ENCODE data around the gene BTN2A1. TPM values are rescaled to one million over a fixed set of nuclear protein-coding genes. Genes with fewer than 3 reads are reported as not detected.
A peak's percentile ranks its signal among the peaks of the same experiment; 100 is the strongest.

BTN2A1 gene
- total RNA-seq, 1 donor from 2014 or later: 29.2 TPM

DNA sequence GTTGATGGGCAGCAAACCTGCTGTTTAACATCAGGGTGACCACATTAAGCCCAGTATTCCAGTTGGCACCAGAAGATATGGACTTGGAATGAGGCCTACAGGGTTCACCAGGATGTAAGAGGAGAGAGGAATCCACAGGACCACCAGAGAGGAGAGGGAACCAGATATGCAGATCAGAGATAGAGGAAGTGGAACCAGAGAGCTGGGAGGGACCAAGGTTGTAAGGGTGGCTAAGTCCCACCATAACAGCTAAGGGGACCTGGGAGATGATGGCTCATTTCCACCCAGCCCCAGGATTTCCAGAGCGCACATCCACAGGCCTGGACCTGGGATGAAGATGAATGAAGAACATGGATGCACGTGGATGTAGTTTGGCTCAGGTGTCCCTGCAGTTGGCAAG lies 11.1 kb downstream of the BTN2A1 start:
- TF ChIP-seq CTCF (IDR thresholded peaks at IDR 0.05; ENCODE audit: unreplicated experiment): no peak
- no peaks in the 10 kb centered on the region for H3K27me3 Mint-ChIP-seq (ENCODE audit: low read depth)
- peaks cover 2% of the 10 kb centered on the region for H3K4me1 Mint-ChIP-seq
- H3K36me3 Mint-ChIP-seq: peaks cover 79% of the 10 kb centered on the region
- no peak overlapping the region for H3K27ac Mint-ChIP-seq
- peaks cover 14% of the 10 kb centered on the region for H3K9me3 Mint-ChIP-seq
- no peak overlapping the region for H3K4me3 Mint-ChIP-seq
- DNase-seq (ENCODE audit: low spot score in 2 of 2, unreplicated experiment in 2 of 2): no peak

GRCh38 chr6:26470643-26471042 lies 12.9 kb downstream of the BTN2A1 start:
- H3K36me3 Mint-ChIP-seq: peaks cover 62% of the 10 kb centered on the region
- no peak for TF ChIP-seq CTCF (IDR thresholded peaks at IDR 0.05; ENCODE audit: unreplicated experiment)

DNA sequence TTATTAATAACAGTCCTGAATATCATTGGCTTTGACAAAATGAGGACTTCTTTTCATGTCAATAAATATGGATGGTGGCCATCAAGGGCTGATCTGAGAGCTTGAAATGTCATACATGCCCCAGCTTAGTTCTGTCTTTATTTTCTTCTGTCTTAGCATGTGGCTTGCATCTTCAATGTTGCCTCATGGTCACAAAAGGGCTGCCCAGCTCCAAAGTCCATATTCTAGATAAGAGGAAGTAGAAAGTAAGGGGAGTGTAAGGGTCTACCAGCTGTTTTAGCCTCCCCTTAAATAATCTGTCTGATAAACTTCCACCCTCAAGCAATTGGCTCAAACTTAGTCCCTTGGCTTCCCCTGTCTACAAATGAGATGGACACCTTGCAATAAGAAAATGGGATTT lies 14.2 kb downstream of the BTN2A1 start:
- Mint-ChIP-seq H3K27me3 (ENCODE audit: low read depth) (no peaks in the 10 kb centered on the region), H3K36me3 (peaks cover 50% of the 10 kb centered on the region), H3K27ac (no peak overlapping the region), H3K9me3 (peaks cover 14% of the 10 kb centered on the region), H3K4me3 (no peak overlapping the region), H3K4me1 (peaks cover 21% of the 10 kb centered on the region)
- TF ChIP-seq CTCF (IDR thresholded peaks at IDR 0.05; ENCODE audit: unreplicated experiment): no peak
- no peak for DNase-seq (ENCODE audit: low spot score in 2 of 2, unreplicated experiment in 2 of 2)

More at GRCh38 chr6:26470643-26471042, 12.9 kb downstream of the BTN2A1 start:
- Mint-ChIP-seq H3K27me3 (ENCODE audit: low read depth) (no peaks in the 10 kb centered on the region), H3K4me1 (peaks cover 13% of the 10 kb centered on the region), H3K9me3 (peaks cover 14% of the 10 kb centered on the region), H3K4me3 (no peak overlapping the region), H3K27ac (no peak overlapping the region)
- no peak for DNase-seq (ENCODE audit: low spot score in 2 of 2, unreplicated experiment in 2 of 2)

DNA sequence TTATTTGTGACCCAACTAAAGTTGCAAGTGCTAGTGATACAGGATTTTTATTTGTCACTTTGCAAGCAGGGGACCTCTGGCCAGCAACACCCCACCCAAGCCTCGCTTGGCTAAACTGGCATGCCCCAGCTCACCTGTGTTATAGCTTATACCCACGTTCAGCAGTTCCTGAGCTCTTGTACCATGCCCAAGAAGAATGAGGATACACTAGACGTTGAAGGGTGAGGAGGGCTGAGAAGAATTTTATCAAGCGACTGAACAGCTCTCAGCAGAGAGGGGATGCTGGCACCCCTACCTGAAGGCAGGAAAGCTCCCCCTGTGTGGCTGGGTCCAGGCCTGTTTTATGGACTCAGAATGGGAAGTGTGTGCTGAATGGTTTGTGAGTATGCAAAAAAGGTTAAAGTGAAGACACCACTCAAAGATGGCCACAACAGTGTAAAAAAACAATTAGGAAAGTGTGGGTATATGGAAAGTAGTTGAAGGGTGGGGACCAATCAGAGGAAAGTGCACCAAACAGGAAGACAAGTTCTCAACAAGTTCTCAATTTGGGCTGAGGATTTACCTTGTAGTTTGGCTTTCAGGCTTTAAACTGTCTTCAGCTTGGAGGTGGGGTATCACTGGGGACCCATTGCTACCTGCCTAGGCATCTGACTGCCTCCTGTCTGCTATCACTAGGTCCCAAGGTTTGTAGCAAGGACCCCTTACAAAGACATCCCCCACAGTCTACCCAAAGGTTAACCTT lies 15.0 kb downstream of the BTN2A1 start:
- H3K27ac Mint-ChIP-seq: no peak overlapping the region
- peaks cover 29% of the 10 kb centered on the region for H3K4me1 Mint-ChIP-seq
- peaks cover 14% of the 10 kb centered on the region for H3K9me3 Mint-ChIP-seq
- no peaks in the 10 kb centered on the region for H3K27me3 Mint-ChIP-seq (ENCODE audit: low read depth)
- DNase-seq (ENCODE audit: low spot score in 2 of 2, unreplicated experiment in 2 of 2): no peak
- no peak for TF ChIP-seq CTCF (IDR thresholded peaks at IDR 0.05; ENCODE audit: unreplicated experiment)
- H3K4me3 Mint-ChIP-seq: no peak overlapping the region
- H3K36me3 Mint-ChIP-seq: peaks cover 44% of the 10 kb centered on the region

DNA sequence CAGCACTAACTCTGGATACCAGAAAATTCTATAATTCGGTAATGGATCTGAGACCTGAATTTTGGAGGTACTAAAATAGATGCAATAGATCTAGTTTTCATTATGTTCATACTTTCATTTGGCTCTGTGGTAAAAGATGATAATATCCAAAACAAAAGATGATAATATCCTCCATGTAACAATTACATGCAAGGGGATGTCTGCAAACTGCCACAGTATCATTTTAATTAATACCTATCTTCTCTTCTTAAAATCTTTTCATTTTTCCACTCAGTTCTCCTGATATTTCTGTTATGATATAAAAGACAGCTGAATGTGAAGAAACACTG lies 15.6 kb downstream of the BTN2A1 start:
- Mint-ChIP-seq H3K27me3 (ENCODE audit: low read depth) (no peaks in the 10 kb centered on the region), H3K4me1 (peaks cover 30% of the 10 kb centered on the region), H3K9me3 (peaks cover 14% of the 10 kb centered on the region), H3K36me3 (peaks cover 37% of the 10 kb centered on the region), H3K4me3 (peak overlapping the region; percentile 65), H3K27ac (peak overlapping the region; percentile 95)
- no peak for DNase-seq (ENCODE audit: low spot score in 2 of 2, unreplicated experiment in 2 of 2)
- TF ChIP-seq CTCF (IDR thresholded peaks at IDR 0.05; ENCODE audit: unreplicated experiment): no peak

All from mesothelial cell of epicardium (in vitro differentiated cells).